Heart left ventricle (tissue), 13 donors: ENCODE data around the gene PRSS1.

ENCODE experiments used
- POLR2A ChIP-seq, 2 donors: fragments of 450-650 bp; IDR thresholded peaks; one replicate each; pipeline ENCODE4 v1.6.1; 2017; ENCODE audit warnings: antibody characterized with exemption in 2 of 2, mild to moderate bottlenecking in 2 of 2, moderate library complexity in 2 of 2
- TF ChIP-seq, protein P1 (sequence below), 12 donors: fragments of 200-600 bp; sonication (generic) in 4 of 12; IDR thresholded peaks; one replicate each; pipeline versions ENCODE4 v1.5.0 to v1.8.0; 2018 to 2022; ENCODE audit warnings: antibody characterized with exemption in 12 of 12, mild to moderate bottlenecking in 5 of 12
- donor health status: ischemic (EF 13 %, LVEDD 7.1; RV severe dilation, severe dysfunction).
- donor health status: DM: no; HTN: yes; CAD: no.
- donor health status: DM: no; HTN: no; CAD: no.
- donor health status: ischemic (EF 25% LVEDD 6.9; RV normal size, moderate dysfunction).
- donor health status: ischemic (EF 25% LVEDD 5.7; RV mildly dilated, moderate dysfunction).
- donor health status: ischemic (EF 35%, LVEDD 5.7; RV mildly dilated, moderate dysfunction).
- donor health status: nonischemic (EF 11% LVEDD 7.7; RV severe dilation, severe dysfunction).
- donor health status: DM: yes; HTN: yes; CAD: no.
- donor health status: PGD.
- donor health status: ischemic (EF 29% LVEDD 5.4; RV normal size, mild dysfunction).
- donor health status: nonischemic (EF 23%, LVEDD 6.1; RV moderate dilation, normal function).

DNA sequence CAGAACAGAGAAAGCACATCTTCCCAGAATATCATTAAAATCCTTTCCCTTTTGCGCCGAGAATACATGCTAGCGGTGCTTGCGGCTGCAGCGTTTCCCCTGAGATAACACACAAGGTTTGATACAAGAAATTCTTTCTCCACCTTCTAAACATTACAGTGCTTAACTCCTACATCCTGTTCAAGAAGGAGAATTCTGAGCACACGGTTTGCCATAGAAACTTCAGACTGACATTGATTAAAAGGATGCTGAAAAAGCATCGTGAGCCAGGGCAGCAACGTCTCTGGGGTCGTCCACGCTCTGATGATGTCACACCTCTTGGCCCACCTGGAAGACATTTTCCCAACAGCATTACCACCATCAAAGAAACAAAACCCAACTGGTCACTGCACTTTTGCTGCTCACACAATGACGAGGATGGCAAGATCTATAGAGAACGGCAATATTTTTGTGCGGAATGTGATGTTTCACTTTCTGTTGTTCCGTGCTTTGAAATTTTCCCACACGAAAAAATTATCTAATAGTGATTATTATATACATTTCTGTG is 27.0 kb upstream of the PRSS1 start:
- no peak for TF ChIP-seq POLR2A (IDR thresholded peaks at IDR 0.05)
- TF ChIP-seq, protein P1, sequence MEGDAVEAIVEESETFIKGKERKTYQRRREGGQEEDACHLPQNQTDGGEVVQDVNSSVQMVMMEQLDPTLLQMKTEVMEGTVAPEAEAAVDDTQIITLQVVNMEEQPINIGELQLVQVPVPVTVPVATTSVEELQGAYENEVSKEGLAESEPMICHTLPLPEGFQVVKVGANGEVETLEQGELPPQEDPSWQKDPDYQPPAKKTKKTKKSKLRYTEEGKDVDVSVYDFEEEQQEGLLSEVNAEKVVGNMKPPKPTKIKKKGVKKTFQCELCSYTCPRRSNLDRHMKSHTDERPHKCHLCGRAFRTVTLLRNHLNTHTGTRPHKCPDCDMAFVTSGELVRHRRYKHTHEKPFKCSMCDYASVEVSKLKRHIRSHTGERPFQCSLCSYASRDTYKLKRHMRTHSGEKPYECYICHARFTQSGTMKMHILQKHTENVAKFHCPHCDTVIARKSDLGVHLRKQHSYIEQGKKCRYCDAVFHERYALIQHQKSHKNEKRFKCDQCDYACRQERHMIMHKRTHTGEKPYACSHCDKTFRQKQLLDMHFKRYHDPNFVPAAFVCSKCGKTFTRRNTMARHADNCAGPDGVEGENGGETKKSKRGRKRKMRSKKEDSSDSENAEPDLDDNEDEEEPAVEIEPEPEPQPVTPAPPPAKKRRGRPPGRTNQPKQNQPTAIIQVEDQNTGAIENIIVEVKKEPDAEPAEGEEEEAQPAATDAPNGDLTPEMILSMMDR (IDR thresholded peaks at IDR 0.05) = no peak
